ENCODE data around the gene PFN4.
A peak's percentile ranks its signal among the peaks of the same experiment; 100 is the strongest.

PFN4 gene

DNA sequence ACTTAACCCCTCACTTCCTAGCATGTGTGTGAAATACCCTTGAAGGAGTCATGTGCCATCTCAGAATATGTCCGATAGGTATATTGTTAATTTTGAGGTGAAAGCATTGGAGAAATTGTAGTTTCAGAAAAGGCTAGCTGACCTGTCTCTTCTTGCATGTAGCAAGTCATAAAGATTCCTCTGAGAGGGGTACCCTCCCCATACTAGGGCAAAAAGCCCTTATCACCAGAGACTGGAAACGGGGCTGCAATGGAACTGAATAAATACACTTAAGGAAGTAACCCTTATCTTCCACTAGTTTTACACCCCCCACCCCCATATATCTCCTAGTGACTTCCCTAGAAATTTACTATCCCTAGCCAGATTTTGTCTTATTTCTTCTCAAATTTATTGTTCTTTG lies 45.3 kb downstream of the PFN4 start:
- no peak for DNase-seq (ENCODE audit: low read depth)

DNA sequence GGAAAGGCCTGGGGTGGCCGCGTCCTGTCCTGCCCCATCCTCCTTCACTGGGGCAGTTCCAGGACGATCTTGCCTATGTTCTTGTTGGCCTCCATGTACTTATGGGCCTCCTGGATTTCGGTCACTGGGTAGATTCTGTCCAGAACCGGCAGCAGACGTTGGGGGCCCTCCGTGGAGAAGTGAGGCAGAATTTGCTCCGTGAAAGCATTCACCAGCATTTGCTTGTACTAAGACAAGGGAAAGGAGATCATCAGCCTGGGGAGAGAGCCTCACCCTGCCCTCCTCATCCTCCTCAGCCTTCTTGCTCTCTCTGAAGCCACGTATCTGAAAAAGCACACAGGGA lies 45.6 kb downstream of the PFN4 start:
- DNase-seq (ENCODE audit: low read depth): no peak

DNA sequence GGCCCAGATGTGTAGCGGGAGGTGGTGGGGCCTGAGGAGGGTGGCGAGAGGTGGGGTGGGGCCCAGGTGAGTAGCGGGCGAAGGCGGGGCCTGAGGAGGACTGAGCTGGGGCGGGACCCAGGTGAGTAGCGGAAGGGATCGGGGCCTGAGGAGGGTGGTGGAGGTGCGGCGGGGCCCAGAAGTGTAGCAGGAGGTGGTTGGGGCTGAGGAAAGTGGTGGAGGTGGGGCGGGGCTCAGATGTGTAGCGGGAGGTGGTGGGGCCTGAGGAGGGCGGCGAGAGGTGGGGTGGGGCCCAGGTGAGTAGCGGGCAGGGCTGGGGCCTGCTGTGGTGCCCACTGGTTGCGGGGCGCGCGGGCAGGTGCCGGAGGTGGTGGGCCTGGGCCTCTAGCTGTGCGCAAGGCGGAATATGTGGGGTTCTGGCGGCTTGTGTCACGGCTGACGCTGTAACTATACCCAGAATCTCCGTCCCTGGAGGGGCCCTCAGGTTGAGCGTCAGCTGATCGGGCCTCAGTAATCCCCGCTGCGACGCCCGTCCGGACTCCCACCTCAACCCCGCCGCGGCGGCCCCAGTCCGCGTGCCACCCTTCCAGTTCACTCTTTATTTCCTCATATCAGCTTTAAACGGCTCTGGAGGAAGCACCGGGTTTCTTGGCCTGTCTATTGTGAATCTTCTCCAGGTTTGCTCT lies 46.1 kb downstream of the PFN4 start:
- DNase-seq (ENCODE audit: low read depth): no peak

DNA sequence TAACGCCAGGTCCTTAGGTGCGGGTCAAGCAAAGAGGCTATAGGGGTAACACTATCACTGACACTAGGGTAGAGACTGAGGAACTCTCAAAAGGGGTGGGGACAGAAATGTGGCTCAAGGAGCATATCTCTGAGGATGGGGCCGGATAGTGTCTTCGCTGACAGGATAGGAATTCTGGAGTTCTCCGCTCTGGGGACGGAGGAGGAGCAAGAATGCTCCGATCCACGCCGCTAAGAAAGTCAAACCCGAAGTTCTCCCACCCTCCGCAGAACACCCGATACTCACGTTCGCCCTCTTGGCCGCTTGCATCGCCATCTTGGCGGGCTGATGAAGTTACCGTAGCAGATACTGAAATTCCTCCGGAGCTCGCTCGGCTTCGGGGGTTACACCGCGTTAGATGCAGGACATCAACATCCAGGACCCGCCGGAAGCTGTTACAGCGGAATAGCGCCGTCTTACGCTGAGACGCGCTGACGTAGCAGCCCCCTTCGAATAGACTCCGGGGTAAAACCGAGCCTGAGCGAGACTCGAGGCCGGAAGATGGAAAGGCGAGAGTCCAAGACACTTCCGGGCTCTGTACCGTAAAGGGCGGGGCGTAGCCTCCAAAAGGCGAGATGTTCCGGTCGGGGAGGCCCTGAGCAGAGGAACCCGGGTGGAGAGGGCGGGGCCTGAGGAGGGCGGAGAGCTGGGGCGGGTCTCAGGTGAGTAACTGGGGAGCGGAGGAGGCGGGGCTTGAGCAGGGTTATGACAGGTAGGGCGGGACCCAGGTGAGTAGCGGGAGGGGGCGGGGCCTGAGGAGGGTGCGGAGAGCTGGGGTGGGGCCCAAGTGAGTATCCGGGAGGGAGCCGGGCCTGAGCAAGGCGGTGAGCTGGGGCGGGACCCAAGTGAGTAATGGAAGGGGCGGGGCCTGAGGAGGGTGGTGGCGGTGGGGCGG lies 47.0 kb downstream of the PFN4 start, which contains the start of gene SF3B6:
Gene SF3B6, minus strand, starts transcription at position 412 of the 934 bp plus-strand sequence. Its CDS starts 97 bp downstream, at position 315.
- DNase-seq (ENCODE audit: low read depth): peak; percentile 95

DNA sequence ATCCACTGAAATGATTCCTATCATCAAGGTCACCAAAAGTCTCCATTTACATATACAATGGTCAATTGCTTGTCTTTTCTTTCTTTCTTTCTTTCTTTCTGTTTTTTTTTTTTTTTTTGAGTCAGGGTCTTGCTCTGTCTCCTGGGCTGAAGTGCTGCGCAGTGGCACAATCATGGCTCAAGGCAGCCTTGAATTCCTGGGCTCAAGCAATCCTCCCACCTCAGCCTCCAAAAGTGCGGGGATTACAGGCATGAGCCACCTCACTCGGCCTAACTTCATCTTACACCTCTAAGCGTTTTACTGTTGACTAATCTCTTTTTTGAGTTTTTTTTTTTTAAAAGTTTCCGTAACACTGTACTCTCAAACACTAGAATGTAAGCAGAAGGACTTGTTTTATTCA lies 47.9 kb downstream of the PFN4 start:
- DNase-seq (ENCODE audit: low read depth): no peak

GRCh38 chr2:24073816-24074215 lies 49.3 kb downstream of the PFN4 start:
- DNase-seq (ENCODE audit: low read depth): no peak

DNA sequence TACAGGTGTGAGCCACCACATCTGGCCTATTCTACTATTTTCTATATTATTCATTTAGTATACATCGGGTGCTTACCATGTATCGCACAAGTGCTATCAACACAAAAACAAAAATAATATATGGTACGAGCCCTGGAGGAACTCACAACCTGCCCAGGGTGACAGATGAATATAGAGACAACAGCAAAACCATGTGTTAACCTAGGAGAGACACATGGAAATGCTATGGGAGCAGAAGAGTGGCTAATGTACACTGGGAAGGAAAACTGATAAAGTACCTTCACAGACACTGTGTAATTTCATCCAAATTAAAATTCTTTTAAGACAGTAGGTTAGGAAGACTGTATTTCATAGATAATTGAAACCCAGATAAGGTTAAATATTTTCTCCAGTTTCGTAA lies 50.9 kb downstream of the PFN4 start:
- DNase-seq (ENCODE audit: low read depth): no peak

GRCh38 chr2:24065341-24065740 lies 57.8 kb downstream of the PFN4 start:
- DNase-seq (ENCODE audit: low read depth): no peak

Data from non-pigmented ciliary epithelial cell (primary cell).